Left hindlimb (tissue), 1 donor: ENCODE results near the gene PER2.

Experiments used
- DNase-seq: peaks from one replicate; pipeline ENCODE4 v3.0.0-alpha.2; 2018

Gene PER2

DNA sequence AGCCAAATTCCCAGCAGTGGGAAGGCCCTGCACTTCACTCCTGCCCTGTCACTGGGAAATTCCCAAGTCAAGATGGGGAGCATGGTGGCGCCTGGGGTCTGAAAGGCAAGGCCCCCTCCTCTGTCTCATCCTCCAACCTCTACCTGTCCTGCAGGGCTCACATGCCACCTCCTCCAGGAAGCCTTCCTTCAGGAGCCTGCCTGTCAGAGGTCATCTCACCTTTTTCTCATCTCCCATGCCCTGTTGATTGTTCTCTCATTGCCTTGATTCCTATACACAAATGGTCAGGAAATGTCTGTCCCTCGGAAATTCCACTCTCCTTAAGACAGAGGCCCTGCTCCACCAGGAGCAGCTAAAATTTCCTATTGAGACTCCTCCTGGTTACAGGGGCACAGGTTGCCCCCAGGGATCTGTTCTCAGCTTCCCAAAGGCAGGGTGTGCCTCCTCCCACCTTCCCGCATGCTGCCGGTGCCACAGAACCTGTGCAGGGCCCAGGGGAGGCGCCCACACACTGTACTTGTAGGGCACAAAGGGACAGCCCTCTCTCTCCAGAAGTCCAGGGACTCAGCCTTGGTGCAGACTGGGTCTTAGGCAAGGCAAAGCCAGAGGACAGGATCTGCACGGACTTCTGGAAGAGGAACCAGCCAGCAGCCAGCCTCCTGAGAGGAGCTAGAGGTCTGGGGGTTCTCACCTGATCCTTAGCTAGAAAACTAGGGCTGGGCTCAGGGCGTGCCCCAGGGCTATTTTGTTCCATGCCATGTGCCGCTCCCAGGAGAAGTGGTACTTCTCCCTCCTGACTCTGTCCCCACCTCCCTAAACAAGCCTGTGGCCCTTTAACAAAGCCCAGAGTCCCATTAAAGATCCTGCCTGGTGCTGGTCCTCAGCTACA is 61.5 kb downstream of the PER2 start:
- DNase-seq, result no peak

DNA sequence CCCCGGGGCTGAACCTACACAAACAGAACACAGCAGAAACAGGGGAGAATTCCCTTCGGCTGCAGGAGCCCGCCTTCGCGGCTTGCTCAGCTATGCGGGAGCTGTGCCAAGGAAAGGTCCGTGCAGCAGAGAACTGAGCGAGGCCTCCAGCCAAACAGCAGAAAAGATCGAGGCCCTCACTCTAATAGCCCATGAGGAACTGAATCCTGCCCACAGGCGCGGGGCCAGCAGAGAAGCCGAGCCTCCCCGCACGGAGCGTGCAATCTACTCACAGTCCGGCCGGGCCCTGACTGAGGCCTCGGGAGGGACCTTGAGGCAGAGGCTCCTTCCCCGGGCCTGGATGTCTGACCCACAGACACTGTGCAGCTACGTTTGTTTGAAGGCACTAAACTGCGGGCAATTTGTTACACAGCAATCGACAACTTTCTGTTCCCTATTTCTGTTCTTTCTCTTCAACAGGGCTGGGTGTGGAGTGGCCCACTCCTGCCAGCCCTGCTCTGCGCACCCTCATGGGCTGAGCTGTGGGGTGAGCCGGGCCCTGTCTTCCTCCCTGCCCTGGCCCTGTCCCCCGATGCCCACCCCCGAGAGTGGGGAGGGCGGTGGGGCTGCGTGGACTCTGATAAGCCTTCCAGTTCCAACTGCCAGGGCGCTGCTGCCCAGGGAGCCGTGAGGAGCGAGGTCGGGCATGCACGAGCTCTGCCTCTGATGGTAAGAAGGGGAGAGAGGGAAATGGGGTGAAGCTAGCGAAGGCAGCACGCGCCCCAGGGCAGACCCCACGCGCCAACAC is 62.3 kb downstream of the PER2 start:
- no peak for DNase-seq

DNA sequence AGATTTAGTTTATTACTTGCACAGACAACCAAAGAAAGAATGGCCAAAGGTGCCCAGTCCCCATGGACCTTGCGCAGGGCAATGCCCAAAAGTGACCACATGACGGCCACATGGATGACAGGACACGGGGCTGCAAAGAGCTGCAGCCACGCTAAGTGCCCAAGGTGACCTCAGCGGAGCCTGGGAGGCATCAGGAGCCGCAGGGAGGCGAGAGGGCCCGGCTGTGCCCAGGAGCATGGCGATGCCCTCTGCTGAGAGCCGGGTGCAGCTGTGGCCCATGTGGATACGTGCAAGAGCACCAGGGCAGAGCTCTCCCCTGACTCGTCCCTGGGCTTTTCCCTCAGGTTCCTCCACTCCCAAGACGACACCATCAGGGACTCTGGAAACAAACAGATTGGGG is 63.3 kb downstream of the PER2 start:
- DNase-seq, result no peak

DNA sequence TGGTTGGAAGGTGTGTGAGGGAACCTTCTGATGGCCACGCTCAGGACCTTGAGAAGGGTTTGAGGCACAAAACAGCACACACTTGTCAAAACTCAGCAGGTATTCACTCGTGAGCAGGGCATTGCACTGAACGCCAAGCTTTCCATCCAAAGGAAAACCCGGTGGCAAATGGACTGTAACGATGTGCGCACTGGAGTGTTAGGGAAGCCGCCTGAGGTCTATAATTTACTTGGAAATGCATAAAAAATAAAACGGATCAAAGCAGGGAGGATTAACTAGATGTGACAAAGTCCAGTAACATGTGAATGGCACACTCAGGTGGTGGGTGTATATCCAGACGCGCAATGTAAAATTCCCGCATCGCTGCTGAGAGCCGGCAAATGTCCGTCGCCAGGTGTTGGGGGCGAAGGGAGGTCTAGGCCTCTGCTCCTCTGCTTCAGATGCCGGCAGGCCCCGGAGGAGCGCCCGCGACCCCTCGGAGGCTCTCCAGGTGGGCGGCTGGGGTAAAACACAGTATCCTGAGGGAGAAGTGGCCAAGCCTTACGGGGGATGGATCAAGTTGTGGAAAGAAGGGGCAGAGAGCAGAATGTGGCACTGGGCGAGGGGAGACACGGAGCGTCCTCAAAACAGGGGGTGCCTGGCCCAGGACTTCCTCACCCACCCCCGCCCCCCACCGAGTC is 63.9 kb downstream of the PER2 start:
- no peak for DNase-seq

DNA sequence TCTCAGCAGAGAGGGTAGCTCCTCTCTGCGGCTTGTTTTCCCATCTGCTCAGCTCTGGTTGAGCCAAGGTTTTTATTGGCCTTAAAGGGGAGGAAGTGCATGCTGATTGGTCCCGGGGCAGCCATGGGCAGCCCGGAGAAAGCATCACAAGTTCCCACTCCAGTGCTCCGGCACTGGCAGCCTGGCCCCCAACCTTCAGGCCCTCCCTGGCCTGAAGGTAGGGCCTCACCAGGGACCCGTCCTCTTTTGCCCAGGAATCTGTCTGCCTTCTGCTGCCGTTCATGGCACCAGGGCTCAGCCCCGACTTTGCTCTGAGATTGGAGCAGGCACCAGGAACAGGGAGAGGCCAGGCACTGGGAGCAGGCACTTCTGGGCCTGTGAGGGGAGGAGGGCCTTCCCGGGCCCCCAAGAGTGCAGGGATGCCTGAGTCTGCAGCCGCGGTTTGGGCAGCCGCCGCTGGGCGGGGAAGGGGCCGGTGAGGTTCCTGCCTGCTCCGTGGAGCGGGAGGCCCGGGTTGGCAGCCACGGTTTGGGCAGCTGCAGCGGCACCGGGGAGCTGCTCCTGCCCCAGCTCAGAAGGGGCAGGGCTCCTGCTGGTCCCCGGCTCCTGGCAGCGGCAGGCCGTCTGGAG is 67.4 kb downstream of the PER2 start:
- no peak for DNase-seq

DNA sequence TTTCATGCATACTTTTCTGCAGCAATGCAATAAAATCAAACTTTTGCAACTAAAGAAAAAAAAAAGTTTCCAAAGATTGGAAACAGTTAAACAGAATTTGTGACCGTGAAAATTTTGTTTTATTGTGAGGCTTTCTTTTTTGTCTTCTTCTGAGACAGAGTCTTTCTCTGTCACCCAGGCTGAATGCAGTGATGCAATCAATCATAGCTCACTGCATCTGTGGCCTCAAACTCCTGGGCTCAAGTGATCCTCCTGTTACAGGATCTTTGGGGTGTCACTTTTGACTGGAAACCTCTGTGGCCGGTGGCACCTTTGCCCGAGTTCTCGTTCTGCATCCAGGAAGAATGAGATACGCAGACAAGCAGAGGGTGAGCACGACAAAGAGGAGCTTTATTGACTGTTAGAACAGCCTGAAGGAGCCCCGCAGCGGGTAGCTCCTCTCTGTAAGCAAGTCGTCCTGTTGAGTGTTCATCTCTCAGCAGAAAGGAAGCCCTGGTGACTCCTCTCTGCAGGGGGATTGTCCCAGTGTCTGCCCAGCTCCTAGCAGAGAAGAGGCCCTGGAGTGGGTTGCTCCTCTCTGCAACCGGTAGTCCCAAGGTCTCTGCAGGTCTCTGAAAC is 68.0 kb downstream of the PER2 start:
- no peak for DNase-seq

DNA sequence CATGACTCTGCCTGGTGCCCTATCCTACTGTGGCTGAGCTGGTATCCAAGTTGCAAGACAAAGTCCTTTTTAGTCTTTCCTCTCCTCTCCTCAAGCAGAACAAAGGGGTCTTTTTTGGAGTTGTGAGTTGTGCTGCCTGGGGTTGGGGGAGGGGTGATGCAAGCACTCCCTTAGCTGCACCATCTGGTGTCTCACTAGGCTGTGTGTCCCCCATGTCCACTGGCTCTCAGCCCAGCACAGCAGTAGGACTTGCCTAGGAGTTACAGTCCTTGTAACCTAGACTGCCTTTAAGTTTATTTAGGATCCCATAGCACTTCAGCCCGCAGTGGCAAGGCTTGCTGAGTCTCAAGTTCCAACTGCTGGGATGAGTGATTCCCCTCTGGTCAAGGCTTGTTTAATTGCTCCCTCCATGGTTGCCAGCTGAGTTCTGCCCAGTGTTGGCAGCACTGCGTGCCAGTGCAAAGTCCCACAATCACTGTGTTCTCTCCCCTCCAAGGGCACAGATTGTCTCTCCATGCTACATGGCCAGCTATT is 71.7 kb downstream of the PER2 start:
- DNase-seq, result peak; percentile 58

DNA sequence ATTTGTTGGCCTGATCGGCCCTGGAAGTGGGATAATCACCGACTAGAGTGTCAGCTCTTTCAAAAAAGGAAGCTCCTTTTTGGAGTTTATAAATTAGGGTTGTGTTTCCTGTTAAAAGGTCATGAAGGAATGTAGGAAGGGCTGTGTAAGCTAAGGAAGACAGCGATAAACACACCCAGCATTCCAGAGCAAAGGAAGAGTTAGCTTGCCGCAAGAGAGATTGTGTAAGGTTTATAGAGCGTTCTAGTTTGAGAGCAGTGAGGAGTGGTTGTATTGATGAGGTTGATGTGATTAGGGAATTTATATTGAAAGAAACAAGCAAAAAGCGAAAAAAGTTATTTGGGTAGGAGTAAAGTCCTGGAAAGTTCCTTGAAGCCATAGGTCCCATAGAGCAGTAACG is 81.4 kb downstream of the PER2 start:
- DNase-seq, result no peak

- no peak for DNase-seq
Observed at GRCh38 chr2:238203973-238204683, 84.3 kb downstream of the PER2 start.

- peak; percentile 91 for DNase-seq
Observed at GRCh38 chr2:238203094-238203972, 85.1 kb downstream of the PER2 start, which contains the start of gene ILKAP. Gene ILKAP (minus strand): TSS chr2:238203695. CDS start chr2:238203553, 142 bp downstream.

DNA sequence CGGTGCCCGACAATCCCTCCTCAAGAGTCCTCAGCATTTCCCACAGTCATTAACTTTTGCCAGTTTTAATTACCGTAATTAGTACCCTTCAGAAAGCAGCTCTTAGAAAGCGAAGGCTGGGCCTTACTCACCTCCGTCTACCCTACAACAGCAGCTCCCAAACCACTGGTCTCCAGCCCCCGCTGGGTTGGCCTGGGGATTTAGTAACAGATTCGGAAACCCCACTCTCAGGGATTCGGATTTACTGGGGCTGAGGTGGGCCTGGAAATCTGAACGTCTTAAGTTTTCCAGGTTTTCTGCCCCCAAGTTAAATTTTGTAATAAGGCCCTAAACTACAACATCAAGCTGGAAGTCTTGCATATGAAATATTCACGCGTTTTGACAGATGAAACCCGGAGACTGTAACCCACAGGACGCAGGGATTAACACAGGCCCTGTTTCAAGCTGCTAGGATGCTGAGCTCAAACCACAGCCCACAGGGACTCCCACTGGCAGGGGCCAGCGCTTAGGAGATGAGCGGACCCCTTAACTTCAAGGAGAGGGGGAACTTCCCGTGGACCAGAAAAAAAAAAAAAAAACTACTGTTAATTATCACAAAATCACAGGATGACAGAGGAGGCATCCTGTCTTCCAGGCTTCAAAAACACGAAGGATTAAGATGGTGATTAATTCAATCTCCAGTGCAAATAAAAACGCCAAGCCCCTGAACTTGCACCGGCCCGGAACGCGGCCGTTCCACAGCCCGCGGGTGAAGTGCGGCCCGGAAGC is 85.9 kb downstream of the PER2 start:
- DNase-seq, result no peak
